Esophagus squamous epithelium (tissue), 4 donors: ENCODE data around the gene GTPBP3.

ENCODE experiments used
- POLR2A ChIP-seq, 4 donors: fragments of 450-650 bp; IDR thresholded peaks; one replicate each; pipeline ENCODE4 v1.6.1; 2017; ENCODE audit warnings: antibody characterized with exemption in 4 of 4, mild to moderate bottlenecking in 4 of 4, moderate library complexity in 3 of 4
- TF ChIP-seq, protein P1 (sequence below), 6 experiments: fragments of 450-650 bp in 4 of 6; fragments of 200-600 bp in 2 of 6; sonication (generic) in 2 of 6; IDR thresholded peaks; one replicate each; pipeline ENCODE4 v1.5.1; 2016 to 2019; ENCODE audit warnings: antibody characterized with exemption in 6 of 6, mild to moderate bottlenecking in 4 of 6, moderate library complexity in 4 of 6

- TF ChIP-seq POLR2A (IDR thresholded peaks at IDR 0.05) = no peak
- TF ChIP-seq, protein P1, sequence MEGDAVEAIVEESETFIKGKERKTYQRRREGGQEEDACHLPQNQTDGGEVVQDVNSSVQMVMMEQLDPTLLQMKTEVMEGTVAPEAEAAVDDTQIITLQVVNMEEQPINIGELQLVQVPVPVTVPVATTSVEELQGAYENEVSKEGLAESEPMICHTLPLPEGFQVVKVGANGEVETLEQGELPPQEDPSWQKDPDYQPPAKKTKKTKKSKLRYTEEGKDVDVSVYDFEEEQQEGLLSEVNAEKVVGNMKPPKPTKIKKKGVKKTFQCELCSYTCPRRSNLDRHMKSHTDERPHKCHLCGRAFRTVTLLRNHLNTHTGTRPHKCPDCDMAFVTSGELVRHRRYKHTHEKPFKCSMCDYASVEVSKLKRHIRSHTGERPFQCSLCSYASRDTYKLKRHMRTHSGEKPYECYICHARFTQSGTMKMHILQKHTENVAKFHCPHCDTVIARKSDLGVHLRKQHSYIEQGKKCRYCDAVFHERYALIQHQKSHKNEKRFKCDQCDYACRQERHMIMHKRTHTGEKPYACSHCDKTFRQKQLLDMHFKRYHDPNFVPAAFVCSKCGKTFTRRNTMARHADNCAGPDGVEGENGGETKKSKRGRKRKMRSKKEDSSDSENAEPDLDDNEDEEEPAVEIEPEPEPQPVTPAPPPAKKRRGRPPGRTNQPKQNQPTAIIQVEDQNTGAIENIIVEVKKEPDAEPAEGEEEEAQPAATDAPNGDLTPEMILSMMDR (IDR thresholded peaks at IDR 0.05) = no peak
Observed at GRCh38 chr19:17304386-17305215, 32.8 kb upstream of the GTPBP3 start.
